Neural crest cell (in vitro differentiated cells): Measurements from ENCODE around the gene ARHGDIG. TPM values are rescaled to one million over a fixed set of nuclear protein-coding genes. Genes with fewer than 3 reads are reported as not detected.

Experiments
- DNase-seq: peaks from one replicate; pipeline ENCODE4 v3.0.0; 2021; ENCODE audit warnings: low read depth, mixed read lengths, low spot score
- H3K27ac Mint-ChIP-seq: one replicate; pipeline ENCODE4 v1.8.0; 2021; ENCODE audit warnings: mild to moderate bottlenecking, mixed read lengths; ENCODE audit not compliant: unreplicated experiment
- H3K27me3 Mint-ChIP-seq: 2 replicates; pipeline ENCODE4 v1.8.0; 2021; ENCODE audit warnings: low read depth, mild to moderate bottlenecking, mixed read lengths
- H3K36me3 Mint-ChIP-seq: 2 replicates; pipeline ENCODE4 v1.8.0; 2021; ENCODE audit warnings: low read depth, mild to moderate bottlenecking, mixed read lengths
- H3K4me1 Mint-ChIP-seq: 2 replicates; pipeline ENCODE4 v1.8.0; 2021; ENCODE audit warnings: mixed read lengths
- H3K4me3 Mint-ChIP-seq: one replicate; pipeline ENCODE4 v1.8.0; 2021; ENCODE audit warnings: mild to moderate bottlenecking, mixed read lengths
- H3K9me3 Mint-ChIP-seq: 2 replicates; pipeline ENCODE4 v1.8.0; 2021; ENCODE audit warnings: mixed read lengths
- CTCF ChIP-seq: fragments of 200-600 bp; sonication (generic); conservative IDR thresholded peaks from 2 replicates; pipeline ENCODE4 v1.5.0; 2021; ENCODE audit warnings: antibody characterized with exemption, mild to moderate bottlenecking
- total RNA-seq: library from RNA; stranded (reverse); gene quantifications from 2 replicates; pipeline ENCODE4 v1.2.1, GENCODE V29; 2021

Gene ARHGDIG
- total RNA-seq, 1 donor from 2014 or later, result 3.0 TPM

- Mint-ChIP-seq H3K4me3 (no peak overlapping the region), H3K27ac (peak overlapping the region; percentile 6), H3K4me1 (peaks cover 22% of the 10 kb centered on the region), H3K36me3 (no peaks in the 10 kb centered on the region), H3K27me3 (no peaks in the 10 kb centered on the region), H3K9me3 (no peaks in the 10 kb centered on the region)
- DNase-seq, result no peak
- TF ChIP-seq CTCF, result no peak
These were observed 36.5 kb downstream of the ARHGDIG start for GRCh38 chr16:316741-317464.

GRCh38 chr16:317583-317982 lies 37.2 kb downstream of the ARHGDIG start:
- no peaks in the 10 kb centered on the region for H3K9me3 Mint-ChIP-seq
- no peak for TF ChIP-seq CTCF

GRCh38 chr16:318628-319027 lies 38.2 kb downstream of the ARHGDIG start:
- no peaks in the 10 kb centered on the region for H3K36me3 Mint-ChIP-seq
- peaks cover 22% of the 10 kb centered on the region for H3K4me1 Mint-ChIP-seq
- no peak overlapping the region for H3K4me3 Mint-ChIP-seq
- peak; percentile 15 for DNase-seq
- no peaks in the 10 kb centered on the region for H3K9me3 Mint-ChIP-seq
- peak overlapping the region; percentile 86 for H3K27ac Mint-ChIP-seq
- H3K27me3 Mint-ChIP-seq, result no peaks in the 10 kb centered on the region
- peak; percentile 46 for TF ChIP-seq CTCF

More at GRCh38 chr16:317583-317982, 37.2 kb downstream of the ARHGDIG start:
- no peak for DNase-seq
- Mint-ChIP-seq H3K27ac (no peak overlapping the region), H3K4me1 (peaks cover 22% of the 10 kb centered on the region), H3K36me3 (no peaks in the 10 kb centered on the region), H3K4me3 (no peak overlapping the region), H3K27me3 (no peaks in the 10 kb centered on the region)

GRCh38 chr16:320206-320605 lies 39.8 kb downstream of the ARHGDIG start:
- Mint-ChIP-seq H3K9me3 (no peaks in the 10 kb centered on the region), H3K36me3 (no peaks in the 10 kb centered on the region), H3K4me3 (no peak overlapping the region), H3K27me3 (no peaks in the 10 kb centered on the region), H3K27ac (no peak overlapping the region), H3K4me1 (peaks cover 22% of the 10 kb centered on the region)
- no peak for DNase-seq
- TF ChIP-seq CTCF, result no peak

GRCh38 chr16:321532-321931 lies 41.1 kb downstream of the ARHGDIG start:
- H3K36me3 Mint-ChIP-seq, result no peaks in the 10 kb centered on the region
- H3K4me1 Mint-ChIP-seq, result peaks cover 18% of the 10 kb centered on the region
- H3K27ac Mint-ChIP-seq, result peak overlapping the region; percentile 75
- DNase-seq, result no peak
- H3K9me3 Mint-ChIP-seq, result no peaks in the 10 kb centered on the region
- no peak overlapping the region for H3K4me3 Mint-ChIP-seq
- H3K27me3 Mint-ChIP-seq, result no peaks in the 10 kb centered on the region
- TF ChIP-seq CTCF, result no peak
